ENCODE measurements around the gene ZGLP1. TPM values are rescaled to one million over a fixed set of nuclear protein-coding genes. Genes with fewer than 3 reads are reported as not detected.
A peak's percentile ranks its signal among the peaks of the same experiment; 100 is the strongest.
"Not testable (repeated sequence)": the region's sequence is repeated elsewhere in the genome, so short reads cannot be mapped to it uniquely, and the experiment has no call there.

The ZGLP1 gene
- 10 to 100 TPM in 1 of 3 donors, 1 to 10 TPM in 2; 6.9 to 10.1 (median 9.3) TPM for total RNA-seq

DNA sequence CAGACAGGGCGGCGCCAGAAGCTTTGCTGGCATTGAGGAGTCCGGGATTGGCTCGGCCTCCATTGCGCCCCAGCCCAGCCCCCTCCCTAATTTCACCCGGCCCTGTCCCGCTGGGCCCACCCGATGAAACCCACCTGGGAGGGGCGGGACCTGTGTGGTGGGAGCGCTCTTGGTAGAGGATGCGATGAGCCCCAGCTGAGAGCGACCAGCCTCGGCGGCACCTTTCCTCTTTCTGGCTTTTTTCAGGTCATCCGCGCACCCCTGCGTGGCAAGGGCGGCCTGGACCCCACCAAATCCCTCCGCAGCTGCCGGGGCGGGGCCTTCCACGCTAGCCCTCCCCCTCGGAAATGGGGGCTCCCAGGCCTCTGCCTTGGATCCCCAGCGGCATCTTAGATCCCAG lies at the start of gene ZGLP1:
Gene ZGLP1, minus strand, starts transcription at position 393 of the 400 bp plus-strand sequence.
- ATAC-seq = no peak
- no peaks in the 10 kb centered on the region for H3K9me3 Mint-ChIP-seq
- H3K4me1 Mint-ChIP-seq (ENCODE audit: low read depth) = no peaks in the 10 kb centered on the region
- H3K4me3 Mint-ChIP-seq = no peak within 1 kb of the TSS
- H3K36me3 Mint-ChIP-seq (ENCODE audit: insufficient read depth) = peaks cover 5% of the 10 kb centered on the region
- no peaks in the 10 kb centered on the region for H3K27me3 Mint-ChIP-seq (ENCODE audit: low read depth)
- DNase-seq = no peak

DNA sequence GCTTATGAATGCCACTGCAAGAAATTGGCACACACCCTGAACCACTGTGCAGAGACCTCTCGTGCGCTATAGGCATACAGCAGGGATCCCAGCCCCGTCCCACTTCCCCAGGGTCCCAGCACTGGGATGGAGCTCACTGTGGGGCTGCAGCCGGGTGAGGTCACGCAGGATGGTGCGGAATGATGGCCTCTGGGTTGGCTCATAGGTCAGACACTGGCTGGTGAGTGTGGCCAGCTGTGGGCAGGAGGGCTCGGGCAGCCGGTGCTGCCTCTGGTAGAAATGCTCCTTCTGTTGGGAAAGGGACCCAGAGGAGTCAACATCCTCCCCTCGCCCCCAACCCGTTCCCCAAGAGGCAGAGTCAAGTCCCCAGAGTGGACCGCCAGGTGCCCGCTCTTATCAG lies 46.8 kb upstream of the ZGLP1 start:
- no peak overlapping the region for H3K4me3 Mint-ChIP-seq
- no peaks in the 10 kb centered on the region for H3K9me3 Mint-ChIP-seq
- H3K27me3 Mint-ChIP-seq (ENCODE audit: low read depth) = no peaks in the 10 kb centered on the region

DNA sequence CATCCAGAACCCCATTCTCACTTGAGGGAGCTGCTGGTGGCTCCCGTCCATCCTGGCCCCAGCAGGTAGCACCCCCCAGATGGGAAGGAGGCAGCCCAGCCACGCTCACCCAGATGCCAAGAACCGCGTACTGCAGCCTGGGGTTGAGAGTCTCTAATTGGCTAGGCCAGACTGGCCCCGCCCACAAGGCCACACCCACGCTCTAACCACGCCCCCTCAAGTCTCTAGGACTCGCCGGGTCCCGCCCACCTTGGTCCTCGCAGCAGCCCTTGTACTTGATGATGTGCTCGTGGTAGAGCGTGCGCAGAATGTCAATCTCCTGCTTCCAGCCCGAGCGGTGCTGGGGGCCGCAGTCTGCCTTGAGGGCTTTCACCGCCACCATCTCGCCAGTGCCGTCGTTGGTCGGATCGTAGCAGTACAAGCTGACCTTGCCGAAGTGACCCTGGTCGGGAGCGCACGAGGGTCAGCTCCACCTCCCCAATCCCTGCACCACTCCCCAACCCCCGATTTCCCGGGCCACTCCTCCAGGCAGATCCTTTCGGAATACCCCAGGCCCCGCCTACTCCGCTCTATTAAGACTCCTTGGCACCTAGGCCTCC lies 44.3 kb upstream of the ZGLP1 start:
- ATAC-seq (peak; percentile 67 to 77), DNase-seq (peak; percentile 21)
- Mint-ChIP-seq H3K4me3 (no peak overlapping the region), H3K9me3 (no peaks in the 10 kb centered on the region), H3K36me3 (ENCODE audit: insufficient read depth) (peaks cover 17% of the 10 kb centered on the region), H3K4me1 (ENCODE audit: low read depth) (no peaks in the 10 kb centered on the region), H3K27me3 (ENCODE audit: low read depth) (no peaks in the 10 kb centered on the region)

More for the DNA sequence above, 46.8 kb upstream of the ZGLP1 start:
- ATAC-seq (no peak), DNase-seq (no peak)
- Mint-ChIP-seq H3K36me3 (ENCODE audit: insufficient read depth) (peaks cover 26% of the 10 kb centered on the region), H3K4me1 (ENCODE audit: low read depth) (no peaks in the 10 kb centered on the region)

DNA sequence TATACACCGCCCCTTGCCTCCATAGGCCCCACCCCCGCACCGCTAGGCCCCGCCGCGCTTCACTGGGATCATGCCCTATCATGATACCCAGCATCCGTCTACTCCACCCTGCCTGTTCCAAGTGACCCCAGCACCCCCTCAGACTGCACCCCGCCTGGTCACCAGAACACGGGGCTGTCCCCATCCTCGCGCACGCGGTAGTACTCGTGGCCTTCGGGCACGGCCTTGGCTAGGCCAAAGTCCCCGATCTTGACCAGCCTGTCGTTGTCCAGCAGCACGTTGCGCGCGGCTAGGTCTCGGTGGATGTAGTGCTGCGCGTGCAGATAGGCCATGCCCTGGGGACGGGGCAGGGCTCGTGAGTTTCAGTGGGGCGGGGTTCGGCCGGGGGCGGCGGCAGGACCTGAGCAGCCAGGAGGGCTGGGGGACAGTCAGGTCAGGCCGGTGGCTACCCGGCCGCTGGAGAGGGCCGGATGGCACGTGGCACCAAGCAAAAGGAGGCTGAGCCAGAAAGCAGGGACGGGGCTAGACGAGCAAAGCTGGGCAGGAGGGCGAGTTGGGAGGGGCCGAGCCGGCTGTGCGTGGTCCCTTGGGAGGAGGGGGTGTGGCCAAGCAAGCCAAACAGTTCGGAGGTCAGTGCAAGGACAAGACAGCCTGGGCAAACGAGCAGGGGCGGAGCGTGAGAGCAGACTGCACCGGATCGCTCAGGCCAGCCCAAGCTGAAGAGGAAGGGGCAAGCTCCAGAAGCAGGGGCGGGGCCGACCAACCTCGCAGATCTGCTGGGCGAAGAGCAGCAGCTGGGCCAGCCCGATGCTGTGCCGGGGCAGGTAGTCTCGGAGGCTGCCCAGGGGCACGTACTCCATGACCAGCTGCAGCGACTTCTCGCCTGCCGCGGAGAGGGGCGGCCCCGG lies 43.4 kb upstream of the ZGLP1 start:
- DNase-seq = no peak
- ATAC-seq = no peak
- H3K4me3 Mint-ChIP-seq = no peak overlapping the region
- no peaks in the 10 kb centered on the region for H3K4me1 Mint-ChIP-seq (ENCODE audit: low read depth)
- peaks cover 18% of the 10 kb centered on the region for H3K36me3 Mint-ChIP-seq (ENCODE audit: insufficient read depth)
- H3K27me3 Mint-ChIP-seq (ENCODE audit: low read depth) = no peaks in the 10 kb centered on the region
- H3K9me3 Mint-ChIP-seq = no peaks in the 10 kb centered on the region

DNA sequence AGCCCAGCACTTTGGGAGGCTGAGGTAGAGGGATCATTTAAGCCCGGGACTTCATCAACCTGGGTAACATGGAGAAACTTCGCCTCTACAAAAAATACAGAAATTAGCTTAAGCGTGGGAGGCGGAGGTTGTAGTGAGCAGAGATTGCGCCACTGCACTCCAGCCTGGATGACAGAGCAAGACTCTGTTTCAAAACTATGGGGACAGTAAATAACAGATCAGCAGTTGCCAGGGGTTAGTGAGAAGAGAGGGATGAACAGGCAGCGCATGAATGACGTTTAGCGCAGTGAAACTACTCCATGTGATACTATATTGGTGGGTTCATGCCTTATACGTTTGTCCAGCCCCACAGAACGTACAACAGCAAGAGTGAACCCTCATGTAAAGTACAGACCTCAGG lies 36.9 kb upstream of the ZGLP1 start:
- no peak for ATAC-seq
- H3K4me1 Mint-ChIP-seq (ENCODE audit: low read depth) = no peaks in the 10 kb centered on the region
- H3K9me3 Mint-ChIP-seq = no peaks in the 10 kb centered on the region
- no peaks in the 10 kb centered on the region for H3K27me3 Mint-ChIP-seq (ENCODE audit: low read depth)
- DNase-seq = no peak
- peaks cover 4% of the 10 kb centered on the region for H3K36me3 Mint-ChIP-seq (ENCODE audit: insufficient read depth)
- no peak overlapping the region for H3K4me3 Mint-ChIP-seq

DNA sequence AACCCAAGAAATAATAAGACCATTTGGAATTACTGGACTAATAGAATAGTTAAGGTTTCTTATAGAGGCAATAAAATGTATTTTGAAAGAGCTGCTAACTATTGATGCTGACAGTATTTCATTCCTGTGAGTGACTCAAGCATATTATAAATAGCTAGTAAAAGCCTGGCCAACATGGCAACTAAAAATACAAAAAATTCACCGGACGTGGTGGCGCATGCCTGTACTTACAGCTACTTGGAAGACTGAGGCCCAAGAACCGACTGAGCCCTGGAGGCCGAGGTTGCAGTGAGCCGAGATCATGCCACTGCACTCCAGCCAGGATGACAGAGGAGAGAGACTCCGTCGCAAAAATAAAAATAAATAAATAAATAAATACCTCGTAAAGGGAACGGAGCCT lies 35.2 kb upstream of the ZGLP1 start:
- DNase-seq = no peak
- ATAC-seq = no peak
- Mint-ChIP-seq H3K9me3 (no peaks in the 10 kb centered on the region), H3K4me1 (ENCODE audit: low read depth) (peaks cover 9% of the 10 kb centered on the region), H3K4me3 (no peak overlapping the region), H3K27me3 (ENCODE audit: low read depth) (no peaks in the 10 kb centered on the region), H3K36me3 (ENCODE audit: insufficient read depth) (peaks cover 2% of the 10 kb centered on the region)

DNA sequence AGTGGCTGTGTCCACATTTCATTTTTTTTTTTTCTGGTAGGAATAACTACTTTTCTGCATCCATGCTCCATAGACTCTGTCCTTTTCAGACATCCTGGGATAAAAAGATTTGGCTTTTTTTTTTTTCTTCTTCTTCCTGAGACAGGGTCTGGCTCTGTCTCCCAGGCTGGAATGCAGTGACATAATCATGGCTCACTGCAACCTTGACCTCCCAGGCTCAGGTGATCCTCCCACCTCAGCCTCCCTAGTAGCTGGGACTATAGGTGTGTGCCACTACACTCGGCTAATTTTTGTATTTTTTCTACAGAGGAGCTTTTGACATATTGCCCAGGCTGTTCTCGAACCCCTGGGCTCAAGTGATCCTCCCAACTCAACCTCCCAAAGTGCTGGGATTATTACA lies 33.9 kb upstream of the ZGLP1 start:
- Mint-ChIP-seq H3K36me3 (ENCODE audit: insufficient read depth) (peaks cover 2% of the 10 kb centered on the region), H3K4me3 (no peak overlapping the region), H3K9me3 (no peaks in the 10 kb centered on the region), H3K4me1 (ENCODE audit: low read depth) (peaks cover 21% of the 10 kb centered on the region), H3K27me3 (ENCODE audit: low read depth) (no peaks in the 10 kb centered on the region)
- no peak for DNase-seq
- ATAC-seq = no peak

DNA sequence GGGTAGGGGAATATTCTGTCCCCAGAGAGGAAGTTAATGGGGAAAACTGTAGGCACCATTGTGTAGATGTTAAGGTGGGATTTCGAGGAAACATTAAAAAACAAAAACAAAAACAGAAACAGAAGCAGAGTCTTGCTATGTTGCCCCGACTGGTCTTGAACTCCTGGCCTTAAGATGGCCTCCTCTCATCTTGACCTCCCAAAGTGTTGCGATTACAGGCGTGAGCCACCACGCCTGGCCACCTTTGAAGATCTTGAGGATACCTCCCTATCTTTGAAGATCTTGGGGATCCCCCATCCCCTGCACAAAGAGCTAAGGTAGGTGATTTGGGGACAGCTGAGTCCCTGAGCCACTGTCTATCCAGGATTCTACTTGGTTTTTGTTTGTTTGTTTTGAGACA lies 30.4 kb upstream of the ZGLP1 start:
- H3K9me3 Mint-ChIP-seq = no peaks in the 10 kb centered on the region
- H3K4me3 Mint-ChIP-seq = peak overlapping the region; percentile 86
- no peaks in the 10 kb centered on the region for H3K27me3 Mint-ChIP-seq (ENCODE audit: low read depth)
- H3K4me1 Mint-ChIP-seq (ENCODE audit: low read depth) = peaks cover 29% of the 10 kb centered on the region
- no peaks in the 10 kb centered on the region for H3K36me3 Mint-ChIP-seq (ENCODE audit: insufficient read depth)
- DNase-seq = no peak
- ATAC-seq = no peak

DNA sequence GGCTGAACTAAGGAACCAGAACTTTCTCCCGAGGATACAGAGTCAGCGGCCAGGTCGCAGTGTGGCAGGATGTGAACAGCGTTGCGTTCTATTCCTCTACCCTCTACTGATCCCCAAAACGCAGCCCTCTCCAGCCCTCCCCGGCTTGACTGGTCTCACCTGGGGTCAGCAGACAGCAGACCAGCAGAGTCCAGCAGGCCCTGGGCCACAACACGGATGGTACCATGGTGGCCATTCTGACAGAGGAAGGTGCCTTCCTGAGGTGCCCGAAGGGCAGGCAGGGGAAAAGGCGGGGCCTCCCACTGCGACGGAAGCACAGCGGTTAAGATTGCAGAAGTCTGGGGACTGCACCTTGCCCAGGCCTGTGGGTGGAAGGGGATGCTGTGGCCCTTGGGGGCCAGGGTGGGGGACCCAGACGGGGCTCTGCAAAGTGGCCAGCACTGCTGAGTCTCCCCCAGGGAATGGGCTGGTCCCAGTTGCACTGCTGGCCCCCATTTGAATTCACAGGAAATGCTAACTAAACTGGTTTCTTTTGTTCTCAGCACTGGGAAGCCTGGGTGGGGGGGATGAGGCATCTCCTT lies 29.9 kb upstream of the ZGLP1 start, which contains the start of gene ICAM3:
Gene ICAM3, minus strand, starts transcription at position 245 of the 581 bp plus-strand sequence. Its CDS starts 10 bp downstream, at position 235.
- peak; percentile 44 for DNase-seq
- H3K4me1 Mint-ChIP-seq (ENCODE audit: low read depth) = peaks cover 30% of the 10 kb centered on the region
- peak within 1 kb of the TSS; percentile 86 for H3K4me3 Mint-ChIP-seq
- H3K27me3 Mint-ChIP-seq (ENCODE audit: low read depth) = no peaks in the 10 kb centered on the region
- H3K36me3 Mint-ChIP-seq (ENCODE audit: insufficient read depth) = no peaks in the 10 kb centered on the region
- peak; percentile 93 for ATAC-seq
- no peaks in the 10 kb centered on the region for H3K9me3 Mint-ChIP-seq

DNA sequence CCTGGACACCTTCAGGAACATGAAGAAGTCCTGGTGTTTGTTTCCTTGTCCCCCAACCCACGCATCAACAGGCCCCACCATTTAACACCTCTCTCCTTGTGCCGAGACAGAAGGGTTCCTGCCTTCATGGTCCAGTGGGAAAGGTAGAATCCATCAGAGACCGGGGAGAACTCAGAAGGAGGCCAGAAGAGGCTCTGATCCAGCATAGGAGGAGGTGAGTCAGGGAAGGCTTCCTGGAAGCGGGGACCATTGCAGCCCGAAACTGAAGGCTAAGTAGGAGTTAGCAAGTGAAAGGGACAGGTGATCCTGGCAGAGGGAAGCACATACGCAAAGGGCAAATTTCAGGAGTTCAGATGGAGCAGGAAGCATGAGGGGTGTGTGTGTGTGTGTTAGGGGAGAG lies 29.3 kb upstream of the ZGLP1 start:
- DNase-seq = no peak

DNA sequence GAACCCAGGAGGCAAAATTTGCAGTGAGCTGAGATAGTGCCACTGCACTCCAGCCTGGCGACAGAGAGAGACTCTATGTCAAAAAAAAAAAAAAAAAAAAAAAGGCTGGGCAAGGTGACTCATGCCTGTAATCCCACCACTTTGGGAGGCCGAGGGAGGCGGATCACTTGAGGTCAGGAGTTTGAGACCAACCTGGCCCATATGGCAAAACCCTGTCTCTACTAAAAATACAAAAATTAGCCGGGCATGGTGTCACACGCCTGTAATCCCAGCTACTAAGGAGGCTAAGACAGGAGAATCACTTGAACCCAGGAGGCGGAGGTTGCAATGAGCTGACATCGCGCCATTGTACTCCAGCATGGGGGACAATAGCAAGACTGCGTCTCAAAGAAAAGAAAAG lies 27.1 kb upstream of the ZGLP1 start:
- H3K27me3 Mint-ChIP-seq (ENCODE audit: low read depth); DNase-seq; H3K9me3 Mint-ChIP-seq; H3K4me3 Mint-ChIP-seq; ATAC-seq; H3K36me3 Mint-ChIP-seq (ENCODE audit: insufficient read depth): not testable (repeated sequence)
- peaks cover 50% of the 10 kb centered on the region for H3K4me1 Mint-ChIP-seq (ENCODE audit: low read depth)

More for the DNA sequence above, 29.3 kb upstream of the ZGLP1 start:
- Mint-ChIP-seq H3K4me3 (peak overlapping the region; percentile 86), H3K9me3 (no peaks in the 10 kb centered on the region), H3K4me1 (ENCODE audit: low read depth) (peaks cover 34% of the 10 kb centered on the region), H3K36me3 (ENCODE audit: insufficient read depth) (no peaks in the 10 kb centered on the region), H3K27me3 (ENCODE audit: low read depth) (no peaks in the 10 kb centered on the region)
- ATAC-seq = peak; percentile 25 to 27

DNA sequence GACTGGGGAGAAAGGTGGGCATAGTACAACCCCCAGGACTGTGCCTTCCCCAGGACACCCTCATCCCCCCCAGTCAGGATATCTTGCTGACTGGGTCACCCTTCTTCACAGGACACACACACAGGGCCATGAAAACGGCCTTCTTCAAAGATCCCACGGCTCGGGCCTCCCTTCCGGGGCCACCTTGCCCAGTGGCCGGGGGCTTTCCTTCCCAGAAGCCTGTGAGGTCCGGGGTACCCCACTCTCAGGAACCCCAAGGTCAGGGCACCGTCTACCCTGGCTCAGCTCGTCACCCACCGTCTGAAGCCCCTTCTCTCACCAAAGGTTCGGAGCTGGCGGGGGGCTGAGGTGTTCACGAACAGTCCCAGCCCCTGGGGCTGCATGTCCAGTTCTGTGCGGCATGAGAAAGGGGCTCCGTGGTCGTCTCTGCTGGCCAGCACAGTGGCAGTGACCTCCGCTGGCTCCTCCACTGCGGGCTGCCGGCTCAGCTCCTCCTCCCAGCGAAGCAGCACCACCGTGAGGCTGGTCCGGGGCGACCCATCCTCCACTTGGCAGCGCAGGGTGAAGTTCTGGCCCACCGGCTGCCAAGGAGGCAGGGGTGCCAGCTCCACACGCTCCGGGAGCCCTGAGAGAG lies 25.9 kb upstream of the ZGLP1 start:
- Mint-ChIP-seq H3K9me3 (no peaks in the 10 kb centered on the region), H3K27me3 (ENCODE audit: low read depth) (no peaks in the 10 kb centered on the region), H3K4me3 (no peak overlapping the region), H3K4me1 (ENCODE audit: low read depth) (peaks cover 47% of the 10 kb centered on the region), H3K36me3 (ENCODE audit: insufficient read depth) (peaks cover 2% of the 10 kb centered on the region)
- ATAC-seq (no peak), DNase-seq (no peak)

DNA sequence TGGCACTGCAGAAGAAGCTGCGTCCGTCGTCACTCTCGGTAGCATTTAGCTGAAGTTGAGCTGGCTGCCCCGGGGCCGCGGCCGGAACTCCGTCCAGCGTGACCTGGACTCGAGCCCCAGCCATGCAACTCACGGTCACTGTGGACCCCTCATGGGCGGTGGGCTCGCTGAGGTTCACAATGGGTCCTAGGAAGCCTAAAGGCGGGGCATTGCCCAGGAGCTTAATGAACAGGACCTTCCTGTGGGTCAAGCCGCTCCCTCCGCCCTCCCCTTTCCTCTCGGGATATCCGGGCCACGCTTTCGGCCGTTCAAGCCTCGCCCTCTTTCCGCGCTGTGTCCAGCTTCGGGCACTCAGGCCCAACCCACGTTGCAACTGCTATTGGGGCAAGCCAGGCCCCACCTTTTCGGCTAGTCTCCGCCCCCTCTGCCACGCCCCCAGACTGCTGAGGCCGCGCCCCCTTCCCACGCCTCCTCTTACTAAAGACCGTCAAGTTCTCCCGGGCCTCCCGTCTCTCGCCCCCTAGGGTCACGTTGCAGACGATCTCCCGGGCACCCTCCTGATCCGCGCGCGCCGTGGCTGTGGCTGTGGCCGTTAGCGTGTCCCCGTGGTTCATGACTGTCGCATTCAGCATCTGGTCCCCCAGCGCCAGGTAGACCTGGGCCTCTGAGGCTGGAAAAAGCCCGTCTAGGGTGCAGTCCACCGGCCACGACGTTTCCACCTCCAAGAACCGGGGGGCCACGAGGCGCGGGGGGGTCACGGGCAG lies 25.2 kb upstream of the ZGLP1 start:
- peaks cover 43% of the 10 kb centered on the region for H3K4me1 Mint-ChIP-seq (ENCODE audit: low read depth)
- ATAC-seq = no peak

More for the DNA sequence above, 25.2 kb upstream of the ZGLP1 start:
- Mint-ChIP-seq H3K27me3 (ENCODE audit: low read depth) (no peaks in the 10 kb centered on the region), H3K36me3 (ENCODE audit: insufficient read depth) (peaks cover 6% of the 10 kb centered on the region), H3K9me3 (no peaks in the 10 kb centered on the region), H3K4me3 (no peak overlapping the region)
- DNase-seq = no peak
